Naive thymus-derived CD8-positive, alpha-beta T cell (primary cell): Measurements from ENCODE around the gene DAD1. TPM values are rescaled to one million over a fixed set of nuclear protein-coding genes. Genes with fewer than 3 reads are reported as not detected.
"Not testable (repeated sequence)": the region's sequence is repeated elsewhere in the genome, so short reads cannot be mapped to it uniquely, and the experiment has no call there.

Experiments
- ATAC-seq, 2 donors: fragments of 150-1000 bp; cut with Tn5 transposase in 1 of 2; sonication (Bioruptor Pico), chemical (Tn5 transposase) in 1 of 2; 1 replicate in 1 of 2; 2 replicates in 1 of 2; pipeline ENCODE4 v1.10.0; 2021; ENCODE audit warnings: mild to moderate bottlenecking in 2 of 2, moderate library complexity in 2 of 2
- POLR2A ChIA-PET: fragments of 350-600 bp; sonication (Branson Sonifier 250); formaldehyde crosslinking; loops from one replicate; lab custom pipeline; 2021; ENCODE audit warnings: antibody characterized with exemption; lab: Charles Lee
- DNase-seq, 10 donors: peaks; one replicate each; pipeline versions ENCODE4 v3.0.0 to v3.0.0-alpha.2; 2020 to 2022
- H3K27ac Mint-ChIP-seq, 10 donors: one replicate each; pipeline ENCODE4 v1.8.0; 2020 to 2022; ENCODE audit warnings: mild to moderate bottlenecking in 10 of 10, mixed read lengths in 10 of 10, moderate library complexity in 4 of 10, inconsistent platforms in 1 of 10
- H3K27me3 Mint-ChIP-seq, 5 donors: one replicate each; pipeline ENCODE4 v1.8.0; 2021 to 2022; ENCODE audit warnings: mixed read lengths in 5 of 5
- H3K36me3 Mint-ChIP-seq, 3 donors: one replicate each; pipeline ENCODE4 v1.8.0; 2020 to 2022; ENCODE audit warnings: mixed read lengths in 3 of 3, mild to moderate bottlenecking in 2 of 3, inconsistent platforms in 1 of 3
- H3K4me1 Mint-ChIP-seq, 4 donors: one replicate each; pipeline ENCODE4 v1.8.0; 2021 to 2022; ENCODE audit warnings: mixed read lengths in 4 of 4
- H3K4me3 Mint-ChIP-seq, 10 donors: one replicate each; pipeline ENCODE4 v1.8.0; 2020 to 2022; ENCODE audit warnings: mild to moderate bottlenecking in 10 of 10, mixed read lengths in 10 of 10, moderate library complexity in 6 of 10, inconsistent platforms in 1 of 10
- H3K9me3 Mint-ChIP-seq, 9 donors: one replicate each; pipeline ENCODE4 v1.8.0; 2020 to 2022; ENCODE audit warnings: mixed read lengths in 9 of 9, mild to moderate bottlenecking in 3 of 9, inconsistent platforms in 1 of 9, moderate library complexity in 1 of 9
- polyA plus RNA-seq, 3 donors: library from polyadenylated mRNA; unstranded; fragments of 300-500 nt; fragmentation: Illumina TruSeq; gene quantifications; one replicate each; pipeline ENCODE4 v1.2.3, GENCODE V29; 2021
- total RNA-seq, 8 experiments: library from RNA in 2 of 8; stranded (reverse) in 2 of 8; gene quantifications; one replicate each; pipeline ENCODE4 v1.2.3 and lab custom pipeline; 2021 to 2026

The DAD1 gene
- 100 to 1,000 TPM; 120 to 122 TPM for total RNA-seq
- 100 to 1,000 TPM; 610 to 660 (median 642) TPM for polyA plus RNA-seq
- 35.4 to 101 (median 53.4) reads per million in 6 experiments for total RNA-seq (lab: John Stamatoyannopoulos, UW)

GRCh38 chr14:22589096-22589839, at the start of gene DAD1:
TSS of gene DAD1 (minus strand) at chr14:22589224. CDS start at chr14:22589157, 67 bp downstream.
- Mint-ChIP-seq H3K9me3 (no peaks in the 10 kb centered on the region), H3K36me3 (peaks cover 0 to 19% (median 5%) of the 10 kb centered on the region in 3 donors), H3K27ac (peak within 1 kb of the TSS; percentile 95 to 100 (median 99)), H3K27me3 (peaks cover 0 to 5% (median 0%) of the 10 kb centered on the region in 5 donors), H3K4me1 (peaks cover 34 to 60% (median 55%) of the 10 kb centered on the region in 4 donors), H3K4me3 (peak within 1 kb of the TSS; percentile 90 to 99 (median 98))
- DNase-seq (peak; percentile 98 to 100 (median 100)), ATAC-seq (peak; percentile 88 to 93)
- POLR2A ChIA-PET = interaction anchor here (0.7 to 4.5 kb wide), 19 partner anchors 10 to 1782 kb away, joined by 3 to 60 read pairs (median 5); partner anchors contain the start of genes ABHD4, OXA1L and RBM23

- Mint-ChIP-seq H3K9me3 (peaks cover 0 to 15% (median 3%) of the 10 kb centered on the region in 9 donors), H3K27me3 (peaks cover 0 to 19% (median 0%) of the 10 kb centered on the region in 5 donors)
- not testable (repeated sequence) for H3K36me3 Mint-ChIP-seq, H3K4me3 Mint-ChIP-seq, DNase-seq, H3K27ac Mint-ChIP-seq, ATAC-seq, H3K4me1 Mint-ChIP-seq
- POLR2A ChIA-PET = interaction anchor here (0.6 kb wide), 1 partner anchor 519 kb away, joined by 3 read pairs; no protein-coding TSS in a partner anchor
Measured at GRCh38 chr14:22635980-22636379, 47.0 kb upstream of the DAD1 start.

- Mint-ChIP-seq H3K27ac (peak overlapping the region in 1 of 10 donors; percentile 1), H3K4me1 (no peaks in the 10 kb centered on the region), H3K36me3 (peaks cover 0 to 16% (median 7%) of the 10 kb centered on the region in 3 donors), H3K27me3 (peaks cover 2 to 28% (median 4%) of the 10 kb centered on the region in 5 donors), H3K4me3 (no peak overlapping the region), H3K9me3 (peaks cover 0 to 26% (median 10%) of the 10 kb centered on the region in 9 donors)
- DNase-seq (no peak), ATAC-seq (no peak)
- POLR2A ChIA-PET = no interaction called here
Measured at GRCh38 chr14:22634233-22634900, 45.3 kb upstream of the DAD1 start.

- H3K4me3 Mint-ChIP-seq = no peak overlapping the region
- H3K27me3 Mint-ChIP-seq = peaks cover 2 to 28% (median 4%) of the 10 kb centered on the region in 5 donors
- peaks cover 0 to 16% (median 7%) of the 10 kb centered on the region in 3 donors for H3K36me3 Mint-ChIP-seq
- no peaks in the 10 kb centered on the region for H3K4me1 Mint-ChIP-seq
- POLR2A ChIA-PET = no interaction called here
- no peak for ATAC-seq
- no peak overlapping the region for H3K27ac Mint-ChIP-seq
- no peak for DNase-seq
- peaks cover 0 to 26% (median 10%) of the 10 kb centered on the region in 9 donors for H3K9me3 Mint-ChIP-seq
Measured at GRCh38 chr14:22630486-22630885, 41.5 kb upstream of the DAD1 start.

GRCh38 chr14:22630066-22630465, 41.0 kb upstream of the DAD1 start:
- no peak for DNase-seq
- Mint-ChIP-seq H3K27ac (no peak overlapping the region), H3K4me1 (no peaks in the 10 kb centered on the region), H3K27me3 (peaks cover 2 to 28% (median 4%) of the 10 kb centered on the region in 5 donors), H3K9me3 (peaks cover 0 to 26% (median 10%) of the 10 kb centered on the region in 9 donors), H3K4me3 (no peak overlapping the region), H3K36me3 (peaks cover 0 to 16% (median 7%) of the 10 kb centered on the region in 3 donors)
- no peak for ATAC-seq
- POLR2A ChIA-PET = no interaction called here

- POLR2A ChIA-PET = no interaction called here
- H3K9me3 Mint-ChIP-seq = peaks cover 0 to 26% (median 10%) of the 10 kb centered on the region in 9 donors
- H3K4me1 Mint-ChIP-seq = no peaks in the 10 kb centered on the region
- ATAC-seq = no peak
- H3K27me3 Mint-ChIP-seq = peaks cover 2 to 28% (median 4%) of the 10 kb centered on the region in 5 donors
- no peak overlapping the region for H3K27ac Mint-ChIP-seq
- DNase-seq = no peak
- peaks cover 0 to 16% (median 7%) of the 10 kb centered on the region in 3 donors for H3K36me3 Mint-ChIP-seq
- H3K4me3 Mint-ChIP-seq = no peak overlapping the region
Measured at GRCh38 chr14:22629361-22629760, 40.3 kb upstream of the DAD1 start.

- no peak for ATAC-seq
- H3K4me1 Mint-ChIP-seq = no peaks in the 10 kb centered on the region
- no peak overlapping the region for H3K27ac Mint-ChIP-seq
- POLR2A ChIA-PET = no interaction called here
- no peak for DNase-seq
- H3K27me3 Mint-ChIP-seq = peaks cover 2 to 22% (median 5%) of the 10 kb centered on the region in 5 donors
- peaks cover 0 to 16% (median 7%) of the 10 kb centered on the region in 3 donors for H3K36me3 Mint-ChIP-seq
- no peak overlapping the region for H3K4me3 Mint-ChIP-seq
- peaks cover 0 to 26% (median 8%) of the 10 kb centered on the region in 9 donors for H3K9me3 Mint-ChIP-seq
Measured at GRCh38 chr14:22627506-22628263, 38.7 kb upstream of the DAD1 start.

GRCh38 chr14:22626590-22626989, 37.6 kb upstream of the DAD1 start:
- H3K4me1 Mint-ChIP-seq = no peaks in the 10 kb centered on the region
- no peak overlapping the region for H3K27ac Mint-ChIP-seq
- H3K9me3 Mint-ChIP-seq = peaks cover 0 to 21% (median 9%) of the 10 kb centered on the region in 9 donors
- peaks cover 2 to 15% (median 5%) of the 10 kb centered on the region in 5 donors for H3K27me3 Mint-ChIP-seq
- DNase-seq (no peak), ATAC-seq (no peak)
- no peak overlapping the region for H3K4me3 Mint-ChIP-seq
- POLR2A ChIA-PET = no interaction called here
- peaks cover 0 to 12% (median 7%) of the 10 kb centered on the region in 3 donors for H3K36me3 Mint-ChIP-seq

- POLR2A ChIA-PET = no interaction called here
- Mint-ChIP-seq H3K27me3 (peaks cover 0 to 2% (median 0%) of the 10 kb centered on the region in 5 donors), H3K36me3 (no peaks in the 10 kb centered on the region), H3K9me3 (peaks cover 0 to 3% (median 0%) of the 10 kb centered on the region in 9 donors), H3K4me1 (no peaks in the 10 kb centered on the region), H3K4me3 (no peak overlapping the region), H3K27ac (no peak overlapping the region)
- no peak for ATAC-seq
- no peak for DNase-seq
Measured at GRCh38 chr14:22623047-22623446, 34.0 kb upstream of the DAD1 start.

- no peak for DNase-seq
- no peak overlapping the region for H3K4me3 Mint-ChIP-seq
- H3K36me3 Mint-ChIP-seq = no peaks in the 10 kb centered on the region
- POLR2A ChIA-PET = no interaction called here
- H3K27me3 Mint-ChIP-seq = peaks cover 0 to 2% (median 0%) of the 10 kb centered on the region in 5 donors
- peaks cover 0 to 3% (median 0%) of the 10 kb centered on the region in 9 donors for H3K9me3 Mint-ChIP-seq
- no peaks in the 10 kb centered on the region for H3K4me1 Mint-ChIP-seq
- ATAC-seq = no peak
- no peak overlapping the region for H3K27ac Mint-ChIP-seq
Measured at GRCh38 chr14:22622255-22622654, 33.2 kb upstream of the DAD1 start.

- H3K27me3 Mint-ChIP-seq, H3K4me1 Mint-ChIP-seq, H3K4me3 Mint-ChIP-seq, POLR2A ChIA-PET, H3K9me3 Mint-ChIP-seq, DNase-seq, H3K27ac Mint-ChIP-seq, ATAC-seq: not testable (repeated sequence)
- peaks cover 0 to 16% (median 6%) of the 10 kb centered on the region in 3 donors for H3K36me3 Mint-ChIP-seq
Measured at GRCh38 chr14:22615765-22616164, 26.7 kb upstream of the DAD1 start.

GRCh38 chr14:22614240-22614799, 25.3 kb upstream of the DAD1 start:
- peaks cover 5 to 30% (median 16%) of the 10 kb centered on the region in 3 donors for H3K36me3 Mint-ChIP-seq
- DNase-seq = no peak
- H3K4me3 Mint-ChIP-seq = no peak overlapping the region
- H3K27me3 Mint-ChIP-seq = no peaks in the 10 kb centered on the region
- ATAC-seq = no peak
- POLR2A ChIA-PET = no interaction called here
- peaks cover 0 to 6% (median 0%) of the 10 kb centered on the region in 4 donors for H3K4me1 Mint-ChIP-seq
- no peak overlapping the region for H3K27ac Mint-ChIP-seq
- H3K9me3 Mint-ChIP-seq = peaks cover 0 to 2% (median 0%) of the 10 kb centered on the region in 9 donors
